H1 (cell line): ENCODE results near the gene KLHL1. TPM values are rescaled to one million over a fixed set of nuclear protein-coding genes. Genes with fewer than 3 reads are reported as not detected.

Source experiments
- CTCF ChIA-PET: fragments of 300-600 bp; sonication (Branson Sonifier 250); formaldehyde crosslinking; loops from one replicate; lab custom pipeline; 2021; ENCODE audit not compliant: partially characterized antibody; lab: Charles Lee
- POLR2A ChIA-PET: fragments of 300-600 bp; sonication (Branson Sonifier 250); formaldehyde crosslinking; loops from one replicate; lab custom pipeline; 2021; ENCODE audit warnings: inconsistent platforms; ENCODE audit not compliant: partially characterized antibody; lab: Charles Lee
- DNase-seq, 2 experiments: peaks; one replicate each; pipeline versions ENCODE4 v3.0.0 to v3.0.0-alpha.2; 2010 to 2022; ENCODE audit warnings: low spot score in 2 of 2, low read depth in 1 of 2, mixed read lengths in 1 of 2
- FAIRE-seq: peaks from 2 replicates; lab custom pipeline; 2011; peaks lifted over from hg19 to GRCh38; lab: Jason Lieb, UNC
- H2AFZ ChIP-seq: 2 replicates; pipeline ENCODE4 v1.8.1; 2012; ENCODE audit warnings: low read length, inconsistent platforms
- H2AK5ac ChIP-seq: 2 replicates; pipeline ENCODE4 v1.6.1; 2013; ENCODE audit warnings: low read depth, low read length
- H2BK120ac ChIP-seq: replicated peaks from 2 replicates; pipeline ENCODE3; 2013; ENCODE audit warnings: low read depth, low read length, inconsistent platforms
- H2BK12ac ChIP-seq: 2 replicates; pipeline ENCODE4 v1.6.1; 2013; ENCODE audit warnings: low read depth, low read length
- H2BK15ac ChIP-seq: 2 replicates; pipeline ENCODE4 v1.6.1; 2013; ENCODE audit warnings: low read length
- H2BK20ac ChIP-seq: 2 replicates; pipeline ENCODE4 v1.6.1; 2013; ENCODE audit warnings: low read length
- H2BK5ac ChIP-seq: 2 replicates; pipeline ENCODE4 v1.6.1; 2013; ENCODE audit warnings: low read depth, low read length
- H3K14ac ChIP-seq: 2 replicates; pipeline ENCODE4 v1.6.1; 2013; ENCODE audit warnings: inconsistent platforms; ENCODE audit not compliant: insufficient read length
- H3K18ac ChIP-seq: 2 replicates; pipeline ENCODE4 v1.6.1; 2013; ENCODE audit warnings: low read length; ENCODE audit errors: extremely low read depth
- H3K23ac ChIP-seq: 2 replicates; pipeline ENCODE4 v1.6.1; 2013; ENCODE audit warnings: inconsistent platforms; ENCODE audit not compliant: insufficient read length
- H3K23me2 ChIP-seq: 2 replicates; pipeline ENCODE4 v1.6.1; 2013; ENCODE audit warnings: low read depth, low read length
- H3K27ac ChIP-seq: 2 replicates; pipeline ENCODE4 v1.6.1; 2011; ENCODE audit warnings: low read depth, low read length, inconsistent platforms
- H3K27me3 ChIP-seq, 4 experiments: replicated peaks in 1 of 4; 1 replicate in 1 of 4; 2 replicates in 3 of 4; pipeline versions ENCODE4 v1.6.1 to v1.8.1; 2011 to 2013; ENCODE audit warnings: low read length in 3 of 4, mild to moderate bottlenecking in 3 of 4, inconsistent platforms in 2 of 4, mixed read lengths in 2 of 4, moderate library complexity in 1 of 4; ENCODE audit not compliant: control insufficient read depth in 3 of 4, insufficient read depth in 3 of 4; ENCODE audit errors: extremely low read depth in 1 of 4
- H3K36me3 ChIP-seq, 4 experiments: 2 replicates each; pipeline versions ENCODE4 v1.6.1 to v1.8.1; 2011 to 2013; ENCODE audit warnings: mild to moderate bottlenecking in 4 of 4, low read length in 3 of 4, moderate library complexity in 2 of 4, control low read depth in 1 of 4, inconsistent platforms in 1 of 4; ENCODE audit not compliant: insufficient read depth in 4 of 4, control insufficient read depth in 2 of 4
- H3K4ac ChIP-seq: replicated peaks from 2 replicates; pipeline ENCODE3; 2013; ENCODE audit warnings: low read length, low read depth, mixed read lengths, inconsistent platforms; ENCODE audit not compliant: insufficient read length
- H3K4me1 ChIP-seq, 4 experiments: replicated peaks in 1 of 4; 1 replicate in 1 of 4; 2 replicates in 3 of 4; pipeline versions ENCODE4 v1.6.1 to v1.8.1; 2011 to 2013; ENCODE audit warnings: low read length in 3 of 4, inconsistent platforms in 2 of 4, mixed read lengths in 1 of 4; ENCODE audit not compliant: insufficient read depth in 4 of 4, control insufficient read depth in 3 of 4
- H3K4me2 ChIP-seq, 2 experiments: 2 replicates each; pipeline versions ENCODE4 v1.6.1 to v1.8.1; 2011 to 2013; ENCODE audit warnings: low read depth in 2 of 2, low read length in 2 of 2, control low read depth in 1 of 2, inconsistent platforms in 1 of 2, mild to moderate bottlenecking in 1 of 2; ENCODE audit not compliant: insufficient read depth in 1 of 2
- H3K4me3 ChIP-seq, 4 experiments: fragments of 200-600, 300-600 bp in 1 of 4; sonication (generic), shearing (Covaris generic), sonication (Bioruptor Twin) in 1 of 4; 2 replicates each; pipeline versions ENCODE4 v1.5.1 to v1.8.1; 2011 to 2016; ENCODE audit warnings: low read length in 4 of 4, low read depth in 3 of 4, control low read depth in 2 of 4, inconsistent platforms in 2 of 4, mild to moderate bottlenecking in 2 of 4, mixed read lengths in 1 of 4, moderate library complexity in 1 of 4; ENCODE audit not compliant: insufficient read depth in 2 of 4; ENCODE audit errors: extremely low read depth in 1 of 4
- H3K56ac ChIP-seq: replicated peaks from 2 replicates; pipeline ENCODE3; 2013; ENCODE audit warnings: low read depth, mild to moderate bottlenecking, mixed read lengths, low read length, inconsistent platforms; ENCODE audit not compliant: insufficient read length
- H3K79me1 ChIP-seq: 2 replicates; pipeline ENCODE4 v1.6.1; 2013; ENCODE audit warnings: low read depth, low read length, control low read depth
- H3K79me2 ChIP-seq, 2 experiments: 2 replicates each; pipeline versions ENCODE4 v1.6.1 to v1.8.1; 2012 to 2013; ENCODE audit warnings: low read length in 2 of 2, mild to moderate bottlenecking in 2 of 2, inconsistent platforms in 1 of 2; ENCODE audit not compliant: insufficient read depth in 2 of 2, control insufficient read depth in 1 of 2
- H3K9ac ChIP-seq, 4 experiments: replicated peaks in 1 of 4; 1 replicate in 1 of 4; 2 replicates in 3 of 4; pipeline versions ENCODE4 v1.6.1 to v1.8.1; 2011 to 2013; ENCODE audit warnings: low read depth in 3 of 4, low read length in 3 of 4, control low read depth in 2 of 4, mild to moderate bottlenecking in 2 of 4, moderate library complexity in 2 of 4, inconsistent platforms in 1 of 4; ENCODE audit errors: extremely low read depth in 1 of 4
- H3K9me3 ChIP-seq, 2 experiments: 2 replicates each; pipeline versions ENCODE4 v1.6.1 to v1.8.1; 2012 to 2013; ENCODE audit warnings: mild to moderate bottlenecking in 2 of 2, moderate library complexity in 2 of 2, control low read depth in 1 of 2, inconsistent platforms in 1 of 2, low read depth in 1 of 2, low read length in 1 of 2, mixed read lengths in 1 of 2; ENCODE audit not compliant: insufficient read depth in 2 of 2
- H4K20me1 ChIP-seq, 2 experiments: replicated peaks in 1 of 2; 2 replicates each; pipeline versions ENCODE3 to v1.8.1; 2011 to 2013; ENCODE audit warnings: inconsistent platforms in 2 of 2, low read length in 2 of 2, mild to moderate bottlenecking in 1 of 2; ENCODE audit not compliant: insufficient read depth in 2 of 2, control insufficient read depth in 1 of 2
- H4K5ac ChIP-seq: 2 replicates; pipeline ENCODE4 v1.6.1; 2013; ENCODE audit warnings: low read length, low read depth, mixed read lengths, inconsistent platforms; ENCODE audit not compliant: insufficient read length
- H4K8ac ChIP-seq: 2 replicates; pipeline ENCODE4 v1.8.0; 2013; ENCODE audit warnings: mild to moderate bottlenecking, moderate library complexity, low read length, inconsistent platforms; ENCODE audit not compliant: insufficient read depth; ENCODE audit errors: extremely low read depth
- H4K91ac ChIP-seq: replicated peaks from 2 replicates; pipeline ENCODE3; 2013; ENCODE audit warnings: low read length, mixed read lengths, inconsistent platforms; ENCODE audit not compliant: insufficient read length
- ASH2L ChIP-seq: fragments of 200-600, 300-600 bp; sonication (generic); IDR thresholded peaks from one replicate; pipeline ENCODE4 v1.7.1; 2017; ENCODE audit warnings: low read length
- CTBP2 ChIP-seq: IDR thresholded peaks from 2 replicates; pipeline ENCODE4 v1.7.0; 2011; ENCODE audit warnings: borderline replicate concordance, mild to moderate bottlenecking, moderate library complexity, mixed read lengths, low read length; ENCODE audit not compliant: insufficient read depth, insufficient read length
- JUN ChIP-seq: IDR thresholded peaks from 2 replicates; pipeline ENCODE4 v1.6.1; 2011; ENCODE audit warnings: low read depth, mild to moderate bottlenecking, improper control_type of control experiment, low read length
- POLR2AphosphoS5 ChIP-seq: IDR thresholded peaks from 2 replicates; pipeline ENCODE4 v1.6.1; 2011; ENCODE audit warnings: low read depth, low read length
- SIRT6 ChIP-seq: IDR thresholded peaks from one replicate; pipeline ENCODE4 v1.7.1; 2012; ENCODE audit warnings: low read length, inconsistent platforms
- SUZ12 ChIP-seq: fragments of 200-600 bp; sonication (generic); IDR thresholded peaks from 2 replicates; pipeline ENCODE4 v1.6.1; 2012; ENCODE audit warnings: mild to moderate bottlenecking, inconsistent platforms, low read length, moderate library complexity, mixed read lengths
- TAF7 ChIP-seq: optimal IDR thresholded peaks from 2 replicates; pipeline ENCODE3; 2011; ENCODE audit warnings: low read depth, mild to moderate bottlenecking, inconsistent platforms, low read length, moderate library complexity, borderline replicate concordance
- TCF12 ChIP-seq: IDR thresholded peaks from 2 replicates; pipeline ENCODE4 v1.6.1; 2011; ENCODE audit warnings: low read depth, mild to moderate bottlenecking, low read length
- USF2 ChIP-seq: IDR thresholded peaks from 2 replicates; pipeline ENCODE4 v1.6.1; 2011; ENCODE audit warnings: low read length, improper control_type of control experiment
- WGBS, 2 experiments: shearing (Covaris generic) in 1 of 2; methylation state at CpG; one replicate each; pipeline versions ENCODE4 v1.1.6 to v1.1.7; 2013 to 2015; ENCODE audit warnings: low lambda C conversion rate in 2 of 2, mixed read lengths in 2 of 2, inconsistent platforms in 1 of 2, low coverage in 1 of 2, missing lambda C conversion rate in 1 of 2; ENCODE audit not compliant: insufficient replicate concordance in 2 of 2, insufficient coverage in 1 of 2, insufficient read length in 1 of 2; ENCODE audit errors: extremely low coverage in 1 of 2, missing lambda C conversion rate in 1 of 2; 5-methylcytosine and 5-hydroxymethylcytosine counted together
- polyA plus RNA-seq, 7 experiments: library from polyadenylated mRNA; depleted of rRNA in 3 of 7; stranded (reverse) in 5 of 7; unstranded in 2 of 7; fragments of >200 nt in 5 of 7; fragments of 200-250 nt in 2 of 7; gene quantifications; 1 replicate in 5 of 7; 2 replicates in 1 of 7; 4 replicates in 1 of 7; pipeline versions ENCODE4 v1.2.1 to v1.2.3, GENCODE V29; 2011 to 2013; ENCODE audit warnings: missing spikeins in 2 of 7, mixed read lengths in 2 of 7
- total RNA-seq: library from RNA; stranded (reverse); fragmentation: NEBNext Ultra II Directional; extraction: Animal tissue kit (Norgen Biotek cat#: 25700); gene quantifications from 2 replicates; pipeline ENCODE4 v1.2.1, GENCODE V29; 2021
- TF ChIP-seq, protein P1 (sequence below): IDR thresholded peaks from 2 replicates; pipeline ENCODE4 v1.6.1; 2012; ENCODE audit warnings: inconsistent platforms

KLHL1 gene
- total and polyA plus RNA-seq, 2 of the 8 experiments (the other 6 are each of a cell fraction or from before 2014, with no cell fraction given): not detected

- Histone ChIP-seq H4K91ac (no peak within 1 kb of the TSS), H3K4ac (peak within 1 kb of the TSS; percentile 8), H3K23me2 (peaks cover 10% of the 10 kb centered on the region; the same call in 1 of the 2 replicates), H4K20me1 (no peaks in the 10 kb centered on the region), H3K23ac (no peak within 1 kb of the TSS), H3K36me3 (no peaks in the 10 kb centered on the region), H2AK5ac (no peak within 1 kb of the TSS), H2BK15ac (no peak within 1 kb of the TSS), H3K14ac (no peak within 1 kb of the TSS), H2BK20ac (no peak within 1 kb of the TSS), H2BK120ac (no peak within 1 kb of the TSS), H3K27ac (no peak within 1 kb of the TSS), H3K9me3 (no peaks in the 10 kb centered on the region), H3K9ac (0 out of 7 replicates have a peak within 1 kb of the TSS, but pooled peaks of 1 of the 4 experiments have one; percentile 3), H3K79me2 (no peaks in the 10 kb centered on the region), H4K5ac (no peak within 1 kb of the TSS), H3K4me1 (peaks cover 0 to 4% (median 2%) of the 10 kb centered on the region in 4 experiments; a peak in 2 of 7 replicates), H2BK5ac (no peak within 1 kb of the TSS), H2AFZ (peak within 1 kb of the TSS; percentile 97), H3K4me2 (peak within 1 kb of the TSS; percentile 89 to 97), H2BK12ac (peak within 1 kb of the TSS; percentile 39; the same call in 1 of the 2 replicates), H3K79me1 (no peaks in the 10 kb centered on the region), H3K18ac (peak within 1 kb of the TSS; percentile 32; the same call in 1 of the 2 replicates), H3K27me3 (peaks cover 16 to 30% (median 27%) of the 10 kb centered on the region in 4 experiments), H3K4me3 (peak within 1 kb of the TSS; percentile 42 to 67 (median 58)), H4K8ac (no peak within 1 kb of the TSS), H3K56ac (no peak within 1 kb of the TSS)
- FAIRE-seq (no peak), DNase-seq (peak in 1 of 2 experiments; percentile 72)
- ChIA-PET CTCF (interaction anchor here (1.2 to 1.5 kb wide), 3 partner anchors 8 to 280 kb away, joined by 3 to 9 read pairs (median 3); no protein-coding TSS in a partner anchor), POLR2A (interaction anchor here (0.8 kb wide), 1 partner anchor 19 kb away, joined by 3 read pairs; no protein-coding TSS in a partner anchor)
- 7% methylated on average over 45 of the region's 53 CpGs; no CpG with 5 or more reads in 1 of the 2 experiments for WGBS, 2 experiments
- TF ChIP-seq ASH2L (peak; percentile 57), CTBP2 (no peak), TAF7 (no peak), TCF12 (no peak), SIRT6 (no peak), USF2 (no peak), POLR2AphosphoS5 (no peak), SUZ12 (peak; percentile 85), JUN (no peak)
- TF ChIP-seq, protein P1, sequence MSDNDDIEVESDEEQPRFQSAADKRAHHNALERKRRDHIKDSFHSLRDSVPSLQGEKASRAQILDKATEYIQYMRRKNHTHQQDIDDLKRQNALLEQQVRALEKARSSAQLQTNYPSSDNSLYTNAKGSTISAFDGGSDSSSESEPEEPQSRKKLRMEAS: peak; percentile 20; the same call in 1 of the 2 replicates
Observed at GRCh38 chr13:70107498-70108281, 562 bp downstream of the KLHL1 start, which contains the start of gene ATXN8OS. TSS of gene ATXN8OS (plus strand) at chr13:70107826.
